Measurements from ENCODE around the gene LCN15. TPM values are rescaled to one million over a fixed set of nuclear protein-coding genes. Genes with fewer than 3 reads are reported as not detected.

LCN15 gene
- total RNA-seq, 1 experiment from 2014 or later = 0.05 TPM

DNA sequence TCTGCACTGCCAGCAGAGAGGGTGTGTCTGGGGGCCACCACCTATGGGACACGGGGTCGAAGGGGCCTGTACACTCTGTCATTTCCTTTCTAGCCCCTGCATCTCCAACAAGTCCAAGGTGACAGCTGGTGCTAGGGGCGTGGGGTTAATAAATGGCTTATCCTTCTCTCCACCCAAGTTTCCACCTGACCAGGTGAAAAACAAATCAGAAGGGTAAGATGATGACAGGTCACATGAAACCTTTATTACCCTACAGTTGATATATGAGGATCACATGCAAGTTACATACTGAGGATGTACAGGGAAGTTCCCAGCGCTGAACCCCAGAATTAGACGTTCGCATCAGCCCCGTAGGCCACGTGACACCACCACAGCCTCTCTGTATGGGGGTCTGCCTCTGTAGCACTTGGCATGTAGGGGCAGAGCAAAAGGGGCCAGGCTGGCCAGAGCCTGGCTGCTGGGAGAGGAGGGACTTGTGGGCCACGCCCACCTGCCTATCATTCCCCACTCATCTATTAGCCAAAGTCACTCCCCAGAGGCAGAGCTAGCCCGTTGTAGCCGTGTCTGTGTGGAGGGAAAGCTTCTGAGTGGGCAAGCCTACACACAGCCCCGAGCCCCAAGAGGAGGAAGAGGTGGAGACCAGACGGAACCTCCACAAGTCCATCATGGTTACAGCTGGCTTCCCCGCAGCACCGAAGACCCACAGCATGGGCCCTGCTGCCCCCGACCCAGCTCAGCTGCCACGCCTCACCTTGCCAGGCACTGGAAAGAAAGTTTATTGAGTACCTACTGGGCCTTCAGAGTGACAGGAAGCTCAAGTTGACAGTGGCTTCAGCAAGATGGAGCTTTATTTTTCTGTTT is 29.0 kb upstream of the LCN15 start:
- Histone ChIP-seq H3K4me1 (ENCODE audit: control insufficient read depth, insufficient read depth, low read length) (peaks cover 14% of the 10 kb centered on the region), H3K27me3 (ENCODE audit: control insufficient read depth, insufficient read depth, low read length) (no peaks in the 10 kb centered on the region), H3K36me3 (ENCODE audit: control insufficient read depth, insufficient read depth, low read length) (no peaks in the 10 kb centered on the region; the same call in 1 of the 2 replicates), H3K9me3 (ENCODE audit: control insufficient read depth, insufficient read depth, low read depth, low read length) (no peaks in the 10 kb centered on the region), H3K27ac (ENCODE audit: low read length) (no peak overlapping the region), H3K4me3 (ENCODE audit: low read depth in 2 of 2, low read length in 2 of 2) (no peak overlapping the region)
- BruUV-seq (replicated peaks) = TSS peak; percentile 74
- no peak for TF ChIP-seq TCF7L2 (IDR thresholded peaks at IDR 0.05; ENCODE audit: low read depth, low read length)
- TF ChIP-seq, protein P1, sequence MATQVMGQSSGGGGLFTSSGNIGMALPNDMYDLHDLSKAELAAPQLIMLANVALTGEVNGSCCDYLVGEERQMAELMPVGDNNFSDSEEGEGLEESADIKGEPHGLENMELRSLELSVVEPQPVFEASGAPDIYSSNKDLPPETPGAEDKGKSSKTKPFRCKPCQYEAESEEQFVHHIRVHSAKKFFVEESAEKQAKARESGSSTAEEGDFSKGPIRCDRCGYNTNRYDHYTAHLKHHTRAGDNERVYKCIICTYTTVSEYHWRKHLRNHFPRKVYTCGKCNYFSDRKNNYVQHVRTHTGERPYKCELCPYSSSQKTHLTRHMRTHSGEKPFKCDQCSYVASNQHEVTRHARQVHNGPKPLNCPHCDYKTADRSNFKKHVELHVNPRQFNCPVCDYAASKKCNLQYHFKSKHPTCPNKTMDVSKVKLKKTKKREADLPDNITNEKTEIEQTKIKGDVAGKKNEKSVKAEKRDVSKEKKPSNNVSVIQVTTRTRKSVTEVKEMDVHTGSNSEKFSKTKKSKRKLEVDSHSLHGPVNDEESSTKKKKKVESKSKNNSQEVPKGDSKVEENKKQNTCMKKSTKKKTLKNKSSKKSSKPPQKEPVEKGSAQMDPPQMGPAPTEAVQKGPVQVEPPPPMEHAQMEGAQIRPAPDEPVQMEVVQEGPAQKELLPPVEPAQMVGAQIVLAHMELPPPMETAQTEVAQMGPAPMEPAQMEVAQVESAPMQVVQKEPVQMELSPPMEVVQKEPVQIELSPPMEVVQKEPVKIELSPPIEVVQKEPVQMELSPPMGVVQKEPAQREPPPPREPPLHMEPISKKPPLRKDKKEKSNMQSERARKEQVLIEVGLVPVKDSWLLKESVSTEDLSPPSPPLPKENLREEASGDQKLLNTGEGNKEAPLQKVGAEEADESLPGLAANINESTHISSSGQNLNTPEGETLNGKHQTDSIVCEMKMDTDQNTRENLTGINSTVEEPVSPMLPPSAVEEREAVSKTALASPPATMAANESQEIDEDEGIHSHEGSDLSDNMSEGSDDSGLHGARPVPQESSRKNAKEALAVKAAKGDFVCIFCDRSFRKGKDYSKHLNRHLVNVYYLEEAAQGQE (IDR thresholded peaks at IDR 0.05; ENCODE audit: insufficient read depth in 1 of 2, low read depth in 2 of 2, low read length in 1 of 2) = no peak
- no peak for TF ChIP-seq SIN3A (IDR thresholded peaks at IDR 0.05; ENCODE audit: borderline replicate concordance, insufficient read depth, low read depth, low read length)
- no peak for TF ChIP-seq POLR2AphosphoS5 (IDR thresholded peaks at IDR 0.05; ENCODE audit: low read depth, low read length)
- TF ChIP-seq, protein P2, sequence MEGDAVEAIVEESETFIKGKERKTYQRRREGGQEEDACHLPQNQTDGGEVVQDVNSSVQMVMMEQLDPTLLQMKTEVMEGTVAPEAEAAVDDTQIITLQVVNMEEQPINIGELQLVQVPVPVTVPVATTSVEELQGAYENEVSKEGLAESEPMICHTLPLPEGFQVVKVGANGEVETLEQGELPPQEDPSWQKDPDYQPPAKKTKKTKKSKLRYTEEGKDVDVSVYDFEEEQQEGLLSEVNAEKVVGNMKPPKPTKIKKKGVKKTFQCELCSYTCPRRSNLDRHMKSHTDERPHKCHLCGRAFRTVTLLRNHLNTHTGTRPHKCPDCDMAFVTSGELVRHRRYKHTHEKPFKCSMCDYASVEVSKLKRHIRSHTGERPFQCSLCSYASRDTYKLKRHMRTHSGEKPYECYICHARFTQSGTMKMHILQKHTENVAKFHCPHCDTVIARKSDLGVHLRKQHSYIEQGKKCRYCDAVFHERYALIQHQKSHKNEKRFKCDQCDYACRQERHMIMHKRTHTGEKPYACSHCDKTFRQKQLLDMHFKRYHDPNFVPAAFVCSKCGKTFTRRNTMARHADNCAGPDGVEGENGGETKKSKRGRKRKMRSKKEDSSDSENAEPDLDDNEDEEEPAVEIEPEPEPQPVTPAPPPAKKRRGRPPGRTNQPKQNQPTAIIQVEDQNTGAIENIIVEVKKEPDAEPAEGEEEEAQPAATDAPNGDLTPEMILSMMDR (IDR thresholded peaks at IDR 0.05) = no peak
- CTCF ChIA-PET = interaction anchor here (0.6 kb wide), 1 partner anchor 185 kb away, joined by 3 read pairs; no protein-coding TSS in a partner anchor
- in situ Hi-C loops (cut with HindIII; ENCODE audit: low pct_unique_long_range_greater_than_20kb, low sequenced_read_pairs) = no loop called here
- intact Hi-C loops (cut with micrococcal nuclease; ENCODE audit: unreplicated experiment) = no loop called here
- POLR2A ChIA-PET = interaction anchor here (0.5 kb wide), 1 partner anchor 24 kb away, joined by 3 read pairs; no protein-coding TSS in a partner anchor
- DNase-seq (ENCODE audit: low read depth, low spot score) (no peak), ATAC-seq (no peak)

DNA sequence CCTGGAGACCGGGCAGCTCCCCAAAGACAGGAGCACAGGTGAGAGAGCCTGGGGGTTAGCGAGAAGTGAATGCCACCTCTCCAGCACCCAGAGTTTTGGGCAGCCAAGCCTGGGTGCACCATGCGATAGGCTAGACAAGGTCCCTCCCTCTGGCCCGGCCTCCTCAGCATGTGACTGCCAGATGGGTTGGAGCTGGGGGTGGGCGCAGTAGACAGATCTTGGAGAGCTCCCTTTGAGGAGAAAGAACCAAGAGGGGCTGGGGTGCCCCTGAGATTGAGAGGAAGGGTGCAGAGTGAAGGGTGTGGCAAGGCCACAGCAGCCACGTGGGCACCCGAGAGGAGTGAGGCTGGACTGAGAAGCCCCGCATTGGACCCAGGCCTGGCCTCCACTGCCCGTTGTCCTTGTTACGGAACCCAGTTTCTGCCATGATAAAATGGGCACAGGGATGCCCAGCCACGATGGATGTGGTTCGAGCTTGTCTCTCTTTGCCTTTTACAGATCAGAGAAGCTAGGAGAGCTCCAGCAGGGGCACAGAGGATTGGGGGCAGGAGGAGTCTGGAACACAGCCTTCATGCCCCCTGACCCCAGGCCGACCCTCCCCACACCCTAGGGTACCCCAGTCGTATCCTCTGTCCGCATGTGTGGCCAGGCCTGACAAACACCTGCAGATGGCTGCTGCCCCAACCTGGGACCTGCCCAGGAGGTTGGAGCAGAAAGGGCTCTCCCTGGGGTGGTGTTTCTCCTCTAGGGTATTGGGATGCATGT is 28.2 kb upstream of the LCN15 start:
- intact Hi-C loops (cut with micrococcal nuclease; ENCODE audit: unreplicated experiment) = no loop called here
- ATAC-seq (no peak), DNase-seq (ENCODE audit: low read depth, low spot score) (no peak)
- POLR2A ChIA-PET = no interaction called here
- Histone ChIP-seq H3K36me3 (ENCODE audit: control insufficient read depth, insufficient read depth, low read length) (no peaks in the 10 kb centered on the region; the same call in 1 of the 2 replicates), H3K4me1 (ENCODE audit: control insufficient read depth, insufficient read depth, low read length) (peaks cover 14% of the 10 kb centered on the region), H3K27me3 (ENCODE audit: control insufficient read depth, insufficient read depth, low read length) (no peaks in the 10 kb centered on the region), H3K27ac (ENCODE audit: low read length) (no peak overlapping the region), H3K4me3 (ENCODE audit: low read depth in 2 of 2, low read length in 2 of 2) (peak overlapping the region; percentile 70 to 73), H3K9me3 (ENCODE audit: control insufficient read depth, insufficient read depth, low read depth, low read length) (no peaks in the 10 kb centered on the region)
- TF ChIP-seq TCF7L2 (IDR thresholded peaks at IDR 0.05; ENCODE audit: low read depth, low read length) = no peak
- TF ChIP-seq SIN3A (IDR thresholded peaks at IDR 0.05; ENCODE audit: borderline replicate concordance, insufficient read depth, low read depth, low read length) = no peak
- TF ChIP-seq, protein P1 (IDR thresholded peaks at IDR 0.05; ENCODE audit: insufficient read depth in 1 of 2, low read depth in 2 of 2, low read length in 1 of 2) = no peak
- TF ChIP-seq, protein P2 (IDR thresholded peaks at IDR 0.05) = no peak
- TF ChIP-seq POLR2AphosphoS5 (IDR thresholded peaks at IDR 0.05; ENCODE audit: low read depth, low read length) = no peak
- in situ Hi-C loops (cut with HindIII; ENCODE audit: low pct_unique_long_range_greater_than_20kb, low sequenced_read_pairs) = no loop called here
- CTCF ChIA-PET = no interaction called here
- BruUV-seq (replicated peaks) = no TSS peak

Measured in Panc1 (cell line).